Stimulated activated naive B cell treated with anti-CD40 and anti-IgM and Interleukin-4, amounts not matched to agents 10 μg/mL and 1 μg/mL and 100 μg/mL, for 72 hours (primary cell): ENCODE measurements around the gene POLR2L.

Experiments used
- ATAC-seq, 2 donors: fragments of 150-1000 bp; cut with Tn5 transposase; replicated peaks; 2 replicates each; pipeline ENCODE4 v1.10.0; 2021; ENCODE audit warnings: moderate library complexity in 1 of 2
- DNase-seq: peaks from one replicate; pipeline ENCODE4 v3.0.0; 2021
- H3K27ac Mint-ChIP-seq: one replicate; pipeline ENCODE4 v1.8.0; 2022; ENCODE audit warnings: mild to moderate bottlenecking, mixed read lengths
- H3K27me3 Mint-ChIP-seq, 2 donors: one replicate each; pipeline ENCODE4 v1.8.0; 2022; ENCODE audit warnings: mixed read lengths in 2 of 2
- H3K36me3 Mint-ChIP-seq, 2 donors: one replicate each; pipeline ENCODE4 v1.8.0; 2022; ENCODE audit warnings: mixed read lengths in 2 of 2, mild to moderate bottlenecking in 1 of 2
- H3K4me1 Mint-ChIP-seq, 2 donors: one replicate each; pipeline ENCODE4 v1.8.0; 2022; ENCODE audit warnings: mixed read lengths in 2 of 2, mild to moderate bottlenecking in 1 of 2
- H3K4me3 Mint-ChIP-seq, 2 donors: one replicate each; pipeline ENCODE4 v1.8.0; 2022; ENCODE audit warnings: mild to moderate bottlenecking in 2 of 2, mixed read lengths in 2 of 2, moderate library complexity in 1 of 2
- H3K9me3 Mint-ChIP-seq, 2 donors: one replicate each; pipeline ENCODE4 v1.8.0; 2022; ENCODE audit warnings: mixed read lengths in 2 of 2, mild to moderate bottlenecking in 1 of 2

POLR2L gene

DNA sequence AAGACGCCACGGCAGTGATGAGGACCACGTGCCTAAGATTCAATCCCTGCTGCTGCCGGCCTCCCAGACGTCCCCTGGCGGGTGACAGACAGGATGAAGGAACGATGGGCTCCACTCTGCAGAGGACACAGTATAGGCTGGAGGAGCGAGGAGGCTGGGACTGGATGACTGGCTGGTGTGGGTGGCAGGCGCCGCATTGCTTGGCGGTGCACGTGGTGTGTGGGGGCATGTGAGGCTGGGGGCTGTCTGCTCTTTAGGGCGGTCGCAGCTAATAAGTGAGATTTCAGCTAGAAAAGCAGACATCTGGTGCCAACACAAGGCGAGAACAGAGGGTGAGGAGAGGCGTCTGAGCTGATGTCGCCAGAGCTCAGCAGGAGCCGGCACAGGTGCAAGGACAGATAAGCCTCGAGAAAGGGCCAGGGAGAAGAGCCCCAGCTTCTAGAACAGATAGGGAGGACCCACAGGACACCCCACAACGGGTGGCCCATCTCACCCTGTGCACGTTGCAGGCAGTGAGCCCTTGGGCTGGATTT, 33.5 kb upstream of the POLR2L start:
- Mint-ChIP-seq H3K4me1 (no peaks in the 10 kb centered on the region), H3K36me3 (peaks cover 53 to 57% of the 10 kb centered on the region in 2 donors), H3K27me3 (no peaks in the 10 kb centered on the region), H3K4me3 (no peak overlapping the region), H3K9me3 (peaks cover 0 to 1% of the 10 kb centered on the region in 2 donors), H3K27ac (peak overlapping the region; percentile 20)
- DNase-seq = no peak
- ATAC-seq = no peak

- no peaks in the 10 kb centered on the region for H3K4me1 Mint-ChIP-seq
- H3K27ac Mint-ChIP-seq = no peak overlapping the region
- peaks cover 50 to 52% of the 10 kb centered on the region in 2 donors for H3K36me3 Mint-ChIP-seq
- H3K9me3 Mint-ChIP-seq = peaks cover 0 to 1% of the 10 kb centered on the region in 2 donors
- ATAC-seq (no peak), DNase-seq (no peak)
- no peaks in the 10 kb centered on the region for H3K27me3 Mint-ChIP-seq
- H3K4me3 Mint-ChIP-seq = no peak overlapping the region
Measured at GRCh38 chr11:875203-875602, 32.9 kb upstream of the POLR2L start.

- Mint-ChIP-seq H3K4me3 (no peak overlapping the region), H3K9me3 (peaks cover 0 to 1% of the 10 kb centered on the region in 2 donors), H3K36me3 (peaks cover 44 to 48% of the 10 kb centered on the region in 2 donors), H3K27ac (no peak overlapping the region), H3K27me3 (no peaks in the 10 kb centered on the region), H3K4me1 (no peaks in the 10 kb centered on the region)
- no peak for DNase-seq
- no peak for ATAC-seq
Measured at GRCh38 chr11:873706-874105, 31.4 kb upstream of the POLR2L start.

DNA sequence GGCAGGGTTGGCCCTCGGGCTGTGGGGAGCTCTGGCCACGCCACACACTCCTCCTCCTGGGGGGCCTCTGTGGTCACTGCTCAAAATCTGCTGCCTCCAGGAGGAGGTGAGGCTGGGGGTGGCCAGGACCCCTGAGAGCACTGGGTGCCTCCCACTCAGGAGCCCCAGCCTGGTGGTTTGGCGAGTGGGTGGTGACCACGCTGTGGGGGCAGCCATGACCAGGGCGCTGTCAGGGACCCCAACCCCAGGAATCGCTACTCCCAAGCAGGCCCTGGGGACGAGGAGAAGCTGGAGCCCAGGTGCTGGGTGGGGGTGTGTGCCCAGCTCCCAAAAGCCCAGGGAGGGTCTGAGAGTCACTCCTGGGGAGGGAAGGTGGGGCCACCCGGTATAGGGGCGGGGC, 30.5 kb upstream of the POLR2L start:
- DNase-seq = no peak
- no peak overlapping the region for H3K4me3 Mint-ChIP-seq
- no peak overlapping the region for H3K27ac Mint-ChIP-seq
- peaks cover 0 to 1% of the 10 kb centered on the region in 2 donors for H3K9me3 Mint-ChIP-seq
- no peak for ATAC-seq
- H3K4me1 Mint-ChIP-seq = no peaks in the 10 kb centered on the region
- H3K36me3 Mint-ChIP-seq = peaks cover 43 to 48% of the 10 kb centered on the region in 2 donors
- H3K27me3 Mint-ChIP-seq = no peaks in the 10 kb centered on the region

DNA sequence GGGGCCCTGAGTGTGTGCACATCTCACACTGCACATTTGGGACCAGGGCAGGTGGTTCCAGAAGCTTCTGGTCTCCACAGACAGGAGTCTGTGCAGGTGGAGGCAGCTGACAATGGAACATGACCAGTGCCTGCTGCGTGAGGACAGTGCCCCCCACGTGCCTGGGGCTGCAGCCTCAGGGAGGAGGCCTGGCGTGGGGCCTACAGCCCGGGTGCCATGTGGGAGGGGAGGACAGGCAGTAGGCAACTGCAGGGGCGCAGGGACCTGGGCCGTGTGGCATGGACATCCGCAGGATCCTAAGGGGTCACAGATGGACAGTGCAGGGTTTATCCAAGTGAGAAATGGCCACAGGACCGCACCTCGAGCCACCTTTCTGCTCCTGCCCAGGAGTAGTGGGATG, 29.1 kb upstream of the POLR2L start:
- no peaks in the 10 kb centered on the region for H3K4me1 Mint-ChIP-seq
- H3K4me3 Mint-ChIP-seq = no peak overlapping the region
- ATAC-seq (no peak), DNase-seq (no peak)
- no peaks in the 10 kb centered on the region for H3K27me3 Mint-ChIP-seq
- no peak overlapping the region for H3K27ac Mint-ChIP-seq
- peaks cover 38 to 42% of the 10 kb centered on the region in 2 donors for H3K36me3 Mint-ChIP-seq
- H3K9me3 Mint-ChIP-seq = no peaks in the 10 kb centered on the region

DNA sequence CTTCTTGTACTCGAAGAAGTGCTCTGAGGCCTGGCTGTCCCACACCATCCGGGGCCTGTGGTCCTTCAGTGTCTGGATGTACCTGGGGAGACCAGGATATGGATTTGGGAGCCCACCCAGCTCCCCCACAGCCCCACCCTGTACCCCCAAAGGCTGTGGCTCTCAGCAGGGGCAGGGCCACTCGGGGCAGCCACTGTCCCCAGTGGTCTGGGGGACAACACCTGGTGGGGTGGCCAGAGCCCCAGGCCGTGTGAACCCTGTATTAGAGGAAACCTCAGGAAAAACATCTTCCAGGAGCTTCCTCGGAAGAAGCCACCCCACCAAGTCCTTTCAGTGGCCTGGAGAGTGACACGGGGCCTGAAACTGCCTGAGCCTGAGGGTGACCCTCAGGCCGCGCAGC, 28.1 kb upstream of the POLR2L start:
- H3K27ac Mint-ChIP-seq = no peak overlapping the region
- no peaks in the 10 kb centered on the region for H3K9me3 Mint-ChIP-seq
- ATAC-seq (no peak), DNase-seq (no peak)
- H3K4me1 Mint-ChIP-seq = no peaks in the 10 kb centered on the region
- H3K36me3 Mint-ChIP-seq = peaks cover 35 to 38% of the 10 kb centered on the region in 2 donors
- no peaks in the 10 kb centered on the region for H3K27me3 Mint-ChIP-seq
- no peak overlapping the region for H3K4me3 Mint-ChIP-seq

GRCh38 chr11:870127-870413, 27.7 kb upstream of the POLR2L start:
- DNase-seq (no peak), ATAC-seq (no peak)
- peaks cover 32 to 35% of the 10 kb centered on the region in 2 donors for H3K36me3 Mint-ChIP-seq
- H3K27me3 Mint-ChIP-seq = no peaks in the 10 kb centered on the region
- H3K27ac Mint-ChIP-seq = no peak overlapping the region
- no peaks in the 10 kb centered on the region for H3K9me3 Mint-ChIP-seq
- no peaks in the 10 kb centered on the region for H3K4me1 Mint-ChIP-seq
- H3K4me3 Mint-ChIP-seq = no peak overlapping the region

- Mint-ChIP-seq H3K9me3 (no peaks in the 10 kb centered on the region), H3K27ac (no peak overlapping the region), H3K4me3 (no peak overlapping the region), H3K36me3 (peaks cover 28 to 33% of the 10 kb centered on the region in 2 donors), H3K27me3 (no peaks in the 10 kb centered on the region), H3K4me1 (no peaks in the 10 kb centered on the region)
- no peak for ATAC-seq
- DNase-seq = no peak
Measured at GRCh38 chr11:869399-870126, 27.2 kb upstream of the POLR2L start.

DNA sequence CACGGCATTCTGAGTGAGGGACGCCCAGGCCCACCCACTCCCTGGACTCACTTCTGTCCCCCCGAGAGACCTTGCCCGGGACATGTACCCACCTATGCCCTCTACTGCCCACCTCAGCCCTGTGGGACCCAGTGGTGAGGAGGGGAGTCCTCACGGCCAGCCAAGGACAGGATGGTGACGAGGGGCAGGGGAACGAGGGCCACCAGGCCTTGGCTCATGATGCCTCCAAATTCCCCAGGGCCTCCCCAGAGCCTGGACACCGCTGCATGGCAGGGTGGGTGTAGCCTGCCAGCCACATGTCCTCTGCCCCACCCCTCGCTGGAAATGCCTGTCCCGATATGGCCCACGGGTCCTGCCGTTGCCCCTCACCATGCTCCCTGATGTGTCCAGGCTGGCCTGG, 26.5 kb upstream of the POLR2L start:
- no peak overlapping the region for H3K27ac Mint-ChIP-seq
- H3K27me3 Mint-ChIP-seq = no peaks in the 10 kb centered on the region
- H3K36me3 Mint-ChIP-seq = peaks cover 24 to 28% of the 10 kb centered on the region in 2 donors
- ATAC-seq (no peak), DNase-seq (no peak)
- H3K4me3 Mint-ChIP-seq = no peak overlapping the region
- no peaks in the 10 kb centered on the region for H3K4me1 Mint-ChIP-seq
- no peaks in the 10 kb centered on the region for H3K9me3 Mint-ChIP-seq

DNA sequence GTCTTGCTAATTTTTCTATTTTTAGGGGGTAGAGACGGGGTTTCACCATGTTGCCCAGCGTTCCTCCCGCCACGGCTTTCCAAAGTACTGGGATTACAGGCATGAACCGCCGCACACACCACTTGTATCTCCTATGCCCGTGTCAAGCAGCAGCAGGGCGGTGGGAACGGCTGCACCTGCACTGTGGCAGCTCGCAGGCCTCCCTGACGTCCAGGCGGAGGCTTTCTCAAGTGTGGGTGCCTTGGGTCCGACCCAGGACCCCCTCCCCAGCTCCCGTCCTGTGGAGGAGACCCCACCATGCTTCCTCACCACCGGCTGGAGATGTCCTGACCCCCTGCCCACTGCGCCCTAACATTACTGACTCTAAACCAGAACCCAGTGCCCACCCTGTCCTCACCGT, 26.1 kb upstream of the POLR2L start:
- peaks cover 20 to 24% of the 10 kb centered on the region in 2 donors for H3K36me3 Mint-ChIP-seq
- no peaks in the 10 kb centered on the region for H3K9me3 Mint-ChIP-seq
- H3K4me3 Mint-ChIP-seq = no peak overlapping the region
- no peak overlapping the region for H3K27ac Mint-ChIP-seq
- H3K27me3 Mint-ChIP-seq = no peaks in the 10 kb centered on the region
- DNase-seq (no peak), ATAC-seq (no peak)
- H3K4me1 Mint-ChIP-seq = no peaks in the 10 kb centered on the region

DNA sequence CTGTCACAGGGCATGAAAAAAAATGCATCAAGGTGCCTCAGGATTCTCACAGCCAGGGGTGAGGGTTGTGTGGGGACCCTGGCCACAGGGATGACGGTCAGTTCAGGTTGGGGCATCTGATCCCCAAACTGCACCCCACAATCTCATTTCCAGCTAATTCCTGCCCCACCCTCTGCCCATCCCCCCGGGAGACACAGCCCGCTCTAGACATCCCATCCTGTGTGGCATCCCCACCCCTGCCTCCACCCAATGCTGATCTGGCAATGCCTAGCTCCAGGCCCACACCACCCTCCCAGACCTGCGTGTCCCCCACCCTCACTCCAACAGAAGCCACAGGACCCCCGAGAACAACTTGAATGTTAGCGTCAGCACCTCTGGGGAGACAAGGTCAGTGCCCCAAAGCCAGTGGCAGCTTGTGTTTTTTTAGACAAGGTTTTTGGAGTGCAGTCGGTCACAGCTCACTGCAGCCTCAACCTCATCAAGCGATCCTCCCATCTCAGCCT, 25.6 kb upstream of the POLR2L start:
- Mint-ChIP-seq H3K36me3 (peaks cover 16 to 20% of the 10 kb centered on the region in 2 donors), H3K27ac (no peak overlapping the region), H3K4me1 (no peaks in the 10 kb centered on the region), H3K27me3 (no peaks in the 10 kb centered on the region), H3K4me3 (no peak overlapping the region), H3K9me3 (no peaks in the 10 kb centered on the region)
- DNase-seq = no peak
- no peak for ATAC-seq

DNA sequence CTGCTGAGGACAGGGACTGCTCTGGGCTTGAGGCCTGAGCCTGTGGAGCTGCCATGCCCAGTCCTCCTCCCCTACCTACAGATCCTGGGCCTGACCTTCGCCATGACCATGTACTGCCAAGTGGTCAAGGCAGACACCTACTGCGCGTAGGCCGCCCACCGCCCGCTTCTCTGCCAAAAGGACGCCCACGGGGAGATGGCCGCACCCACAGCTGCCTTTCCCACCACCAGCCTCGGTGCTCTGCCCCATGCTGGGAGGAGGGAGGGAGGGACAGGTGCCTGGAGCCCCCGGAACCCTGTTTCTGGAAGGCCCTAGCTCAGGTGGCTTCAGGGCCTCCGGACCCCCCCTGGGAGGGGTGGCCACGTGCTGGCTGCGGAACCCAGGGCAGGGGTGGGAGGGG, 24.2 kb upstream of the POLR2L start:
- H3K27ac Mint-ChIP-seq = no peak overlapping the region
- no peaks in the 10 kb centered on the region for H3K27me3 Mint-ChIP-seq
- no peaks in the 10 kb centered on the region for H3K9me3 Mint-ChIP-seq

DNA sequence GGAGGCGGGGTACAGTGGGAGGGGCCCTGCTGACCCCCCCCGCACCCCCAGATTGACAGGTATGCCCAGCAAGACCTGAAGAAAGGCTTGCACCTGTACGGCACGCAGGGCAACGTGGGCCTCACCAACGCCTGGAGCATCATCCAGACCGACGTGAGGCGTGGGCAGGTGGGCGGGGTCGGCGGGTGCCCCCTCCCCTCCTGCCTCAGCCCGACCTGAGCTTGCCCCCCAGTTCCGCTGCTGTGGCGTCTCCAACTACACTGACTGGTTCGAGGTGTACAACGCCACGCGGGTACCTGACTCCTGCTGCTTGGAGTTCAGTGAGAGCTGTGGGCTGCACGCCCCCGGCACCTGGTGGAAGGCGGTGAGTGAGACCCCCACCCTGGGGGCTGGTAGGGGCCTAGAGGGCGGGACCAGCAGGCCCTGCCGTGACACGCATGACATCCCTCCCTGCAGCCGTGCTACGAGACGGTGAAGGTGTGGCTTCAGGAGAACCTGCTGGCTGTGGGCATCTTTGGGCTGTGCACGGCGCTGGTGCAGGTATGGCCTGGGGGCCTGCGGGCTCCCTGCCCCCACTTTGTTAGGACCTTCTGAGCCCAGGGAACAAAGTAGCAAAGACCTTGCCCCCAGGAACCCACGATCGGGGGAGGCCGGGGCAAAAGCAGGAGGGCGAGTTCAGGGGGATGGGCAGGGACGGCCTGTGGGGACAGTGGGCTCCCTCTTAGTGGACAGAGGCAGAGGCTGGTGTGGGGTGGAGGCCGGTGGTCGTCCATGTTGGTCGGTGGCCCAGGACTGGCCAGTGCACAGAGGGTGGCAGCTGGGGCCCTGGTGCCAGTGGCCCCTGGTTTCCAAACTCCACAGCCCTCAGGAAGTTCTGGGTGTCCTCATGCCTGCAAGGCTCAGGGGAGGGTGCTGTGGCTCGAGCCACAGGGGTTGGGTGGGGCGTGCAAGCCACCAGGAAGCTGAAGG, 23.4 kb upstream of the POLR2L start:
- Mint-ChIP-seq H3K9me3 (no peaks in the 10 kb centered on the region), H3K4me3 (no peak overlapping the region), H3K27ac (peak overlapping the region; percentile 14), H3K4me1 (no peaks in the 10 kb centered on the region), H3K27me3 (no peaks in the 10 kb centered on the region), H3K36me3 (peaks cover 9 to 12% of the 10 kb centered on the region in 2 donors)
- DNase-seq (no peak), ATAC-seq (no peak)

More for the DNA sequence above, 24.2 kb upstream of the POLR2L start:
- Mint-ChIP-seq H3K4me3 (no peak overlapping the region), H3K4me1 (no peaks in the 10 kb centered on the region), H3K36me3 (peaks cover 10 to 15% of the 10 kb centered on the region in 2 donors)
- DNase-seq = no peak
- ATAC-seq = no peak

DNA sequence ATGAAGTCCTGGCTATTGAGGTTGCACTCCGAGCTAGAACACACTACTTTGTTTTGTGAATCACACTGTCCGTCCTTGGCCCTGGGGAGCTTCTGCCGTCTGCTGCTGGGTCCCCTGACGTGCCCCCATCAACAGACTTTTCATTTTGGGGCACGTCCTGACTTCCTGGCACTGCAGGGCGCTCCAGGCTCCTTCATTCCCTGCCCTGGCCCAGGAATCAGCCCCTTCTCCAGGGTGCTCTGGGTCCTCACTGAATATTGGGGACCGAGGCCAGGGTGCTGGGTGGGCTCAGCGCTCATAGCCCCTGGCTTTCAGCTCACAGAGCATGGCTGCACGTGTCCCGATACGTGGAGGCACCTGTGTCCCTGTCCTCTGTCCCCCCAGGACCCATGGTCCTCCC, 22.6 kb upstream of the POLR2L start:
- ATAC-seq (no peak), DNase-seq (no peak)
- Mint-ChIP-seq H3K27me3 (no peaks in the 10 kb centered on the region), H3K9me3 (no peaks in the 10 kb centered on the region), H3K4me3 (no peak overlapping the region), H3K36me3 (peaks cover 7 to 8% of the 10 kb centered on the region in 2 donors), H3K27ac (no peak overlapping the region), H3K4me1 (no peaks in the 10 kb centered on the region)
